ENCODE data around the gene ZNF705A. TPM values are rescaled to one million over a fixed set of nuclear protein-coding genes. Genes with fewer than 3 reads are reported as not detected.

Gene ZNF705A
- total RNA-seq = not detected

DNA sequence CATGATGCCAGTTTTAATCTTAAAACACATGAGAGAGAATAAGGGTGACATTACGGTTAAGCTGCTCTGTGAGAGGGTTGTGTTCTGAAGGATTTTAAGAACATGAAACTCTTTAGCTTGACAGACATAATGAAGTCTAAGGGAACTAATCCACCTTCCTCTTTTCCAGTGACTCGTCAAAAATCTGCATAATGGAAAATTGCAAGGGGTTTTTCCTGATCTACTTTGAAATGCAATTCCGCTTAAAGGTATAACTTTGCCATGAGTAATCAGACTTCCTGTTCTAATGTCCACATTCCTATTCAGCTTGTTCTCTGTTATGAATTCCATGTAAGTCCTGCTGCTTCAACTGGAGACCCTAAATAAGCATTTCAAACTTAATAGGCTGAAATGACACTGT, at the start of gene ZNF705A:
Gene ZNF705A (plus strand): TSS at position 171 of the 400 bp plus-strand sequence. CDS start 15,611 bp downstream, outside the sequence.

DNA sequence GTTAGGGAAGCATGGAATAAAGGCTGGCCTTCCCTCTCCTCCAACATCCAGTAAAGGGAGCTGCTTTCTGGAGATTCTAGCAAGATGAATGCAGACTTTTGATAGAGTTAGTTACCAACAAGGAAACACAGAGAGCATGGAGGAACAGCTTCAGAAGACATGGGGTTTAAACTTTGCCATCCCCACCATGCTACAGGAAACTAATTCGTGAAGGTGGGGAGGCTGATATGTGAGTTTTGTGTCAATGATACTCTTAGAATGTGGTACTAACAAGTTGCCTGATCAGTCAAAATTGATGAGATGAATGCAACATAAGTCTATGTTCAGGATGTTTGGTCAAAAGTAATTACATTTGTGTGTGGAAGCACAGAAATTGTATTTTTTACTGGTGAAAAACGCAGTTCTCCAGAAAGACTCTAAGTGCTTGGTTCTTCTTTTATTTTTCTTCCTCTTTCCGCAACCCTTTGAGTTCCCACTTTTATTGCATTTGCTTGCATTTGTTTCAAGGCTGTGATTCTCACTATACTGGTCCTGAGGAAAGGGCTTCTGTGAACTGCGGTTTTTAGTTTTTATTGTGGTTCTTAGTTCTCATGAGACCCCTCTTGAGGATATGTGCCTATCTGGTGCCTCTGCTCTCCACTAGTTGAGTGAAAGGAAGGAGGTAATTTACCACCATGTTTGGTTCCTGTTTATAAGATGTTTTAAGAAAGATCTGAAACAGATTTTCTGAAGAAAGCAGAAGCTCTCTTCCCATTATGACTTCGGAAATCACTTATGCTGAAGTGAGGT, 33.5 kb upstream of the ZNF705A start, which contains the start of gene CLEC4A:
Gene CLEC4A (plus strand): TSS at position 494 of the 789 bp plus-strand sequence. CDS start 262 bp downstream, at position 756.

GRCh38 chr12:8226992-8227731, 70.3 kb downstream of the ZNF705A start, which contains the start of gene FAM90A1:
Gene FAM90A1, minus strand, starts transcription at chr12:8227618. Its CDS starts 2,786 bp downstream, at chr12:8224832.

Other genes starting within 250 kb of the ZNF705A start
- gene SLC2A3, start 220.8 kb upstream of the ZNF705A start, total RNA-seq = 100 to 1,000 TPM; 376 to 390 TPM
- 10 to 100 TPM; 18.5 to 18.6 TPM for gene FOXJ2, start 124.3 kb upstream of the ZNF705A start, total RNA-seq
- 1 to 10 TPM; 2.3 TPM for gene C3AR1, start 90.7 kb upstream of the ZNF705A start, total RNA-seq
- gene NECAP1, start 74.7 kb upstream of the ZNF705A start, total RNA-seq = 10 to 100 TPM; 34.3 to 35.8 TPM
- 1 to 10 TPM in 1 of 2 experiments, under 1 TPM in 1; 0.55 to 1.3 TPM for gene CLEC4A, start 33.4 kb upstream of the ZNF705A start, total RNA-seq
- gene FAM90A1, start 70.6 kb downstream of the ZNF705A start, total RNA-seq = under 1 TPM; 0.08 to 0.19 TPM

Data from activated naive CD4-positive, alpha-beta T cell treated with anti-CD3 and anti-CD28 coated beads, Interleukin-2, amount 10 ng/mL, durations not matched to agents 5 hours and 36 hours (primary cell).